PC-3 (cell line): ENCODE data around the gene DYRK3. TPM values are rescaled to one million over a fixed set of nuclear protein-coding genes. Genes with fewer than 3 reads are reported as not detected.

Experiments used
- ATAC-seq: fragments of 200-7000 bp; cut with Tn5 transposase; 2 replicates; pipeline ENCODE4 v1.9.1; 2020; ENCODE audit warnings: mild to moderate bottlenecking, moderate library complexity
- BruUV-seq: library from RNA; stranded (reverse); fragments of 400-500 nt; replicated peaks from 2 replicates; lab custom pipeline; 2021; lab: Mats Ljungman, UMichigan
- CTCF ChIA-PET: fragments of 300-600 bp; sonication (Branson Sonifier 250); formaldehyde crosslinking; loops from one replicate; lab custom pipeline; 2022; ENCODE audit warnings: antibody characterized with exemption; lab: Charles Lee
- POLR2A ChIA-PET: fragments of 300-600 bp; sonication (Branson Sonifier 250); formaldehyde crosslinking; loops from one replicate; lab custom pipeline; 2022; ENCODE audit warnings: antibody characterized with exemption; ENCODE audit not compliant: unreplicated experiment; lab: Charles Lee
- DNase-seq: peaks from one replicate; pipeline ENCODE4 v3.0.0-alpha.2; 2015
- H2AFZ ChIP-seq: fragments of 300-600 bp; sonication (generic); 2 replicates; pipeline ENCODE4 v1.6.0; 2016; ENCODE audit warnings: antibody characterized with exemption, low read length
- H3F3A ChIP-seq: fragments of 300-600 bp; sonication (generic); one replicate; pipeline ENCODE4 v1.6.0; 2017; ENCODE audit warnings: antibody characterized with exemption, low read length, control low read depth, mild to moderate bottlenecking; ENCODE audit not compliant: unreplicated experiment
- H3K27ac ChIP-seq: fragments of 300-600 bp; sonication (generic); 2 replicates; pipeline ENCODE4 v1.5.1; 2016; ENCODE audit warnings: mild to moderate bottlenecking, low read length
- H3K27me3 ChIP-seq: fragments of 300-600 bp; sonication (generic); 2 replicates; pipeline ENCODE4 v1.6.1; 2016; ENCODE audit warnings: low read length, mixed read lengths
- H3K36me3 ChIP-seq: fragments of 300-600 bp; sonication (generic); 2 replicates; pipeline ENCODE4 v1.6.1; 2016; ENCODE audit warnings: low read depth, mixed run types, low read length, mixed read lengths
- H3K4me1 ChIP-seq: fragments of 300-600 bp; sonication (generic); 2 replicates; pipeline ENCODE4 v1.5.1; 2016; ENCODE audit warnings: low read length; ENCODE audit not compliant: insufficient read depth
- H3K4me2 ChIP-seq: fragments of 300-600 bp; sonication (generic); 2 replicates; pipeline ENCODE4 v1.6.0; 2016; ENCODE audit warnings: low read length
- H3K4me3 ChIP-seq: fragments of 300-600 bp; sonication (generic); 2 replicates; pipeline ENCODE4 v1.5.1; 2016; ENCODE audit warnings: mild to moderate bottlenecking, low read length, mixed read lengths
- H3K79me2 ChIP-seq: fragments of 300-600 bp; sonication (generic); 2 replicates; pipeline ENCODE4 v1.6.1; 2017; ENCODE audit warnings: low read length, mixed read lengths
- H3K9ac ChIP-seq: fragments of 300-600 bp; sonication (generic); 2 replicates; pipeline ENCODE4 v1.6.0; 2016; ENCODE audit warnings: mild to moderate bottlenecking, low read length
- H3K9me2 ChIP-seq: fragments of 300-600 bp; sonication (generic); replicated peaks from 2 replicates; pipeline ENCODE4 v1.6.1; 2016; ENCODE audit warnings: mixed run types, low read length, mixed read lengths
- H3K9me3 ChIP-seq: fragments of 300-600 bp; sonication (generic); 2 replicates; pipeline ENCODE4 v1.6.1; 2016; ENCODE audit warnings: low read length, mixed read lengths
- H4K20me1 ChIP-seq: fragments of 300-600 bp; sonication (generic); 2 replicates; pipeline ENCODE4 v1.6.1; 2016; ENCODE audit warnings: low read length, mixed read lengths
- EZH2 ChIP-seq: fragments of 300-600 bp; sonication (generic); IDR thresholded peaks from one replicate; pipeline ENCODE4 v1.6.1; 2017; ENCODE audit warnings: antibody characterized with exemption, mild to moderate bottlenecking, low read length; ENCODE audit not compliant: unreplicated experiment
- EZH2phosphoT487 ChIP-seq: fragments of 300-600 bp; sonication (generic); IDR thresholded peaks from 2 replicates; pipeline ENCODE4 v1.6.1; 2018; ENCODE audit warnings: mild to moderate bottlenecking, antibody characterized with exemption, low read length, borderline replicate concordance
- intact Hi-C: fragments of 100-400 bp; cut with micrococcal nuclease; formaldehyde crosslinking; loops from 2 replicates; pipeline ENCODE4 v1.9.0; 2023
- total RNA-seq: library from RNA; depleted of rRNA; stranded (reverse); fragments of >200 nt; gene quantifications from 2 replicates; pipeline ENCODE4 v1.2.3, GENCODE V29; 2014
- TF ChIP-seq, protein P1 (sequence below): fragments of 300-600 bp; sonication (generic); conservative IDR thresholded peaks from 2 replicates; pipeline ENCODE4 v1.5.1; 2017; ENCODE audit warnings: antibody characterized with exemption, low read depth, mild to moderate bottlenecking, low read length

DYRK3 gene
- total RNA-seq, 1 experiment from 2014 or later, result 12.1 TPM

DNA sequence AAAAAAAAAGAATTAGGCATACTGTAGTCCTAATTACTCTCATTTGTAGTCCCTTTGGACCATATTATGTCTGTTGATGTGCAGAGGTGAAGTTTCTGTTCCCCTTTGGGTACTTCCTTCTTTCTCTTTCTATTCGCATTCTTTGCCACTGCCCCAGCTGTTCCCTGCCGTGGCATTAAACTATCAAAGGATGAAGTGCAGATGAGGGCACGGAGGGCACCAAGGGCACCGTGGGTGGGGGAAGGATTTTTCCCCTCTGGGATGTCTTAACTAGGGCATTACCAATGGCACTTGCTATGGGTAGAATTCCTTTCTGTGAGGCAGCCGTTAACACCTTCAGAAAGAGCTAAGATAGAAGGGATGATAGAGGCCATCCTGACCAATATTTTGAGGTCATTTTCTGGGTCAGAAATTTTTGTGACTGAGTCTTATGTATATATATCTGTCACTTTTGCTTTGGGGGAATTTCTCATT is 44.4 kb downstream of the DYRK3 start:
- ATAC-seq (no peak), DNase-seq (no peak)
- no peaks in the 10 kb centered on the region for H3F3A ChIP-seq
- POLR2A ChIA-PET, result interaction anchor here (0.6 kb wide), 1 partner anchor 45 kb away, joined by 9 read pairs; no protein-coding TSS in a partner anchor
- no peak overlapping the region for H3K9ac ChIP-seq
- H3K36me3 ChIP-seq, result no peaks in the 10 kb centered on the region
- no peak overlapping the region for H2AFZ ChIP-seq
- CTCF ChIA-PET, result interaction anchor here (0.8 kb wide), 1 partner anchor 201 kb away, joined by 3 read pairs; no protein-coding TSS in a partner anchor
- no peak overlapping the region for H3K27ac ChIP-seq
- intact Hi-C loops, result loop anchor here (10.0 kb wide), 1 partner anchor 375 kb away; the partner anchor contains the start of genes PFKFB2 and YOD1
- peaks cover 17% of the 10 kb centered on the region for H3K4me1 ChIP-seq
- H4K20me1 ChIP-seq, result no peaks in the 10 kb centered on the region
- BruUV-seq, result no TSS peak
- H3K9me3 ChIP-seq, result no peaks in the 10 kb centered on the region
- H3K9me2 ChIP-seq, result no peaks in the 10 kb centered on the region
- no peak overlapping the region for H3K4me3 ChIP-seq
- H3K27me3 ChIP-seq, result peaks cover 13% of the 10 kb centered on the region
- no peaks in the 10 kb centered on the region for H3K79me2 ChIP-seq
- no peak for TF ChIP-seq EZH2
- TF ChIP-seq EZH2phosphoT487, result no peak
- TF ChIP-seq, protein P1, sequence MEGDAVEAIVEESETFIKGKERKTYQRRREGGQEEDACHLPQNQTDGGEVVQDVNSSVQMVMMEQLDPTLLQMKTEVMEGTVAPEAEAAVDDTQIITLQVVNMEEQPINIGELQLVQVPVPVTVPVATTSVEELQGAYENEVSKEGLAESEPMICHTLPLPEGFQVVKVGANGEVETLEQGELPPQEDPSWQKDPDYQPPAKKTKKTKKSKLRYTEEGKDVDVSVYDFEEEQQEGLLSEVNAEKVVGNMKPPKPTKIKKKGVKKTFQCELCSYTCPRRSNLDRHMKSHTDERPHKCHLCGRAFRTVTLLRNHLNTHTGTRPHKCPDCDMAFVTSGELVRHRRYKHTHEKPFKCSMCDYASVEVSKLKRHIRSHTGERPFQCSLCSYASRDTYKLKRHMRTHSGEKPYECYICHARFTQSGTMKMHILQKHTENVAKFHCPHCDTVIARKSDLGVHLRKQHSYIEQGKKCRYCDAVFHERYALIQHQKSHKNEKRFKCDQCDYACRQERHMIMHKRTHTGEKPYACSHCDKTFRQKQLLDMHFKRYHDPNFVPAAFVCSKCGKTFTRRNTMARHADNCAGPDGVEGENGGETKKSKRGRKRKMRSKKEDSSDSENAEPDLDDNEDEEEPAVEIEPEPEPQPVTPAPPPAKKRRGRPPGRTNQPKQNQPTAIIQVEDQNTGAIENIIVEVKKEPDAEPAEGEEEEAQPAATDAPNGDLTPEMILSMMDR, result no peak
- H3K4me2 ChIP-seq, result no peak overlapping the region

DNA sequence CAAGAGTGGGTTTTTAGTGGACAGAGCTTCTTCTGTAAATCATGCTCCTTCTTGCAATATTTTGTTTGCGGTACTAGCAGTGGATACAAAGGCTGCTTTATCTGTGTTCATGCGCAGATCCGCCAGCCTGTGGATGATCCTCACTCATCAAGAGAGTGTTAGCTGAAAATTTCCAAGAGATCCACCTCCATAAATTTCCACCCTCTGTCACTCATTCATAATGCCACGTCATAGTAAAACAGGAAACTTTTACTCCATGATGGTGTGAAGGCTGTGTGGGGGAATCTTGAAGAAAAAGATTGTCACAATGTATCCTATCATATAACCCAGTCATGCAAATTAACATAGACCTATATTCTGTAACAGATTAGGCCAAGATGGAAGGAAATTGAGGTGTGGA is 44.9 kb downstream of the DYRK3 start:
- H3K4me3 ChIP-seq, result no peak overlapping the region
- DNase-seq (no peak), ATAC-seq (no peak)
- no peaks in the 10 kb centered on the region for H4K20me1 ChIP-seq
- no peak overlapping the region for H2AFZ ChIP-seq
- no peaks in the 10 kb centered on the region for H3K9me3 ChIP-seq
- no peak overlapping the region for H3K9ac ChIP-seq
- ChIA-PET POLR2A (no interaction called here), CTCF (interaction anchor here (0.8 kb wide), 1 partner anchor 201 kb away, joined by 3 read pairs; no protein-coding TSS in a partner anchor)
- H3K4me2 ChIP-seq, result no peak overlapping the region
- BruUV-seq, result no TSS peak
- no peaks in the 10 kb centered on the region for H3F3A ChIP-seq
- no peaks in the 10 kb centered on the region for H3K9me2 ChIP-seq
- H3K36me3 ChIP-seq, result no peaks in the 10 kb centered on the region
- H3K27ac ChIP-seq, result no peak overlapping the region
- no peak for TF ChIP-seq EZH2phosphoT487
- TF ChIP-seq, protein P1, result no peak
- no peak for TF ChIP-seq EZH2
- intact Hi-C loops, result loop anchor here (10.0 kb wide), 1 partner anchor 375 kb away; the partner anchor contains the start of genes PFKFB2 and YOD1
- peaks cover 1% of the 10 kb centered on the region; the same call in 1 of the 2 replicates for H3K79me2 ChIP-seq
- H3K4me1 ChIP-seq, result peaks cover 12% of the 10 kb centered on the region
- H3K27me3 ChIP-seq, result peaks cover 13% of the 10 kb centered on the region

DNA sequence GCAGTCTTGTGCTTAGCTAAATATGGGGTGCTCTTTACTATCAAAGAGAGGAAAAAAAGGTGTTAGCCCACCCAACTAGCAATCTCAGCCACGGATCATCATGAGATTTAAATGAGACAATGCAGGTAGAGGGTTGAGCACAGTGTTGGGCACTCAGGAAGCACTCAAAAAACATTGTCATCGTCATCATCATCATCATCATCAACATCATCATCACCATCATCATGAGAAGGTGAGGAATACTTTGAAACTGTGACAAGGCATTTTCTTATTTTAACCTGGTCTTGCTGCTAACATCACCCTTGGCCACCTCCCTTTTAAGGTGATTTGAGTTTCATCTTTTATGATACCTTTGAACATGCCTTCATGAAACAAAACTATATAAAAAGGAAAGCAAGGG is 46.0 kb downstream of the DYRK3 start:
- Histone ChIP-seq H3K4me2 (no peak overlapping the region), H2AFZ (no peak overlapping the region), H3K9me2 (no peaks in the 10 kb centered on the region), H3K9ac (no peak overlapping the region), H3K36me3 (no peaks in the 10 kb centered on the region), H3K9me3 (no peaks in the 10 kb centered on the region), H4K20me1 (peaks cover 8% of the 10 kb centered on the region), H3K4me3 (no peak overlapping the region), H3K4me1 (peaks cover 8% of the 10 kb centered on the region), H3K79me2 (peaks cover 11% of the 10 kb centered on the region), H3K27me3 (peaks cover 13% of the 10 kb centered on the region), H3K27ac (no peak overlapping the region), H3F3A (no peaks in the 10 kb centered on the region)
- CTCF ChIA-PET, result no interaction called here
- intact Hi-C loops, result loop anchor here (10.0 kb wide), 1 partner anchor 373 kb away; the partner anchor contains the start of genes PFKFB2 and YOD1
- POLR2A ChIA-PET, result no interaction called here
- BruUV-seq, result no TSS peak
- TF ChIP-seq EZH2, result no peak
- TF ChIP-seq EZH2phosphoT487, result no peak
- TF ChIP-seq, protein P1, result no peak
- DNase-seq, result no peak
- no peak for ATAC-seq
